ENCODE data around the gene ITLN1. TPM values are rescaled to one million over a fixed set of nuclear protein-coding genes. Genes with fewer than 3 reads are reported as not detected.
"Not testable (repeated sequence)": the region's sequence is repeated elsewhere in the genome, so short reads cannot be mapped to it uniquely, and the experiment has no call there.

Gene ITLN1
- total RNA-seq, 2 donors from 2014 or later = not detected

DNA sequence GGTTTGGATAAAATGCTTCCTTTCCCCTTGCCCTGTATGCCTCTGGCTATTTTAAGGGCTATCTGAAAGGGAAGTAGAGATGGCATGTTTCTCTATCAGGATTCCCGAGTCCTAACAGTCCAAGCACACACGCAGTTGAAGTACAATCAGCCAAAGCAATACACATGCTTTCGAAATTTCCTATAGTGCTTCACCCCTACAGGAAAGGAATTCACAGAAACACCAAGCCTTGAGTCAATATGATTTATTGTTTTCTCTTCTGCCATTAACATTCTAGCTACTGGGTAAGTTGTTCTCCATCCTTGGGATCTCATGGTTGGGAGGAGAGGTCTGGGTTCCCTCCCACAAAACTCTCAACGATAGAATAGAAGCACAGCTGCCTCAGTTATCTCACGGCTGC is 8.7 kb downstream of the ITLN1 start:
- H3K27me3 Mint-ChIP-seq = no peaks in the 10 kb centered on the region
- H3K27ac Mint-ChIP-seq = no peak overlapping the region
- DNase-seq (no peak), ATAC-seq (no peak)
- peaks cover 2% of the 10 kb centered on the region for H3K36me3 Mint-ChIP-seq (ENCODE audit: low read depth)
- H3K4me1 Mint-ChIP-seq = peaks cover 23% of the 10 kb centered on the region
- H3K4me3 Mint-ChIP-seq = no peak overlapping the region
- no peaks in the 10 kb centered on the region for H3K9me3 ChIP-seq (ENCODE audit: control insufficient read depth, low read length, poor library complexity, severe bottlenecking)

DNA sequence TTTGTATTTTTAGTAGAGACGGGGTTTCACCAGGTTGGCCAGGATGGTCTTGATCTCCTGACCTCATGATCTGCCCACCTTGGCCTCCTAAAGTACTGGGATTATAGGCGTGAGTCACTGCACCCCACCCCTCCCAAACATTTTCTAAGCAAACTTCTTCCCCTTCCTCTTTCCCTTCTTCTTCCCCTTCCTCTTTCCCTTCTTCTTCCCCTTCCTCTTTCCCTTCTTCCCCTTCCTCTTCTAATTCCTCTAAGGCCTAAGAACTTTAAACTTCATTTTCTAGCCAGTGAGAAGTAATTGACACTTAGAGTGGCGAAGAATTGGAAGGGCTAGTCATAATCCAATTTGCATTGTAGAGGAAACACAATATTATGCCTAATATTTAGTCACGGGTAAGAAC is 9.4 kb downstream of the ITLN1 start:
- not testable (repeated sequence) for H3K9me3 ChIP-seq (ENCODE audit: control insufficient read depth, low read length, poor library complexity, severe bottlenecking); H3K27ac Mint-ChIP-seq; H3K36me3 Mint-ChIP-seq (ENCODE audit: low read depth); H3K4me3 Mint-ChIP-seq; H3K27me3 Mint-ChIP-seq; DNase-seq; ATAC-seq
- H3K4me1 Mint-ChIP-seq = peaks cover 23% of the 10 kb centered on the region

DNA sequence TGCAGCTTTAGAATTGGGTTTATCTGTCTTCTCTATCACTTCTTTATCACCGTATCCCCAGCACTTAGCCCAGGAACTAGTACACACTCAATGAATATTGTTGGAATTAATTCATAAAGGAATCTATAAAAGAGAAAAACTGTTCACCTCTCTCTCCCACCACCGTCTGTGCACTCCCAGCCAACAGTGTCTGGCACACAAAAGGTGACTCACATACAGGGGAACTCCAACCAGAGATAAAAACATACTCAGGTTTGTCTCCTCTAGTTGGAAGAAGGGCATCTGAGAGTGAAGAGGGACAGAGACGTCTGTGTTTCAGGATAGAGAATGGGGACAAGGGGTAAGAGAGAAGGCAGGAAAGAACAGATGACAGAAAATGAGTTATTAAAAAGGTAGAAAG is 10.0 kb downstream of the ITLN1 start:
- Mint-ChIP-seq H3K4me3 (no peak overlapping the region), H3K27ac (peak overlapping the region; percentile 19), H3K36me3 (ENCODE audit: low read depth) (peaks cover 2% of the 10 kb centered on the region), H3K27me3 (no peaks in the 10 kb centered on the region), H3K4me1 (peaks cover 25% of the 10 kb centered on the region)
- no peak for DNase-seq
- ATAC-seq = no peak
- H3K9me3 ChIP-seq (ENCODE audit: control insufficient read depth, low read length, poor library complexity, severe bottlenecking) = no peaks in the 10 kb centered on the region

DNA sequence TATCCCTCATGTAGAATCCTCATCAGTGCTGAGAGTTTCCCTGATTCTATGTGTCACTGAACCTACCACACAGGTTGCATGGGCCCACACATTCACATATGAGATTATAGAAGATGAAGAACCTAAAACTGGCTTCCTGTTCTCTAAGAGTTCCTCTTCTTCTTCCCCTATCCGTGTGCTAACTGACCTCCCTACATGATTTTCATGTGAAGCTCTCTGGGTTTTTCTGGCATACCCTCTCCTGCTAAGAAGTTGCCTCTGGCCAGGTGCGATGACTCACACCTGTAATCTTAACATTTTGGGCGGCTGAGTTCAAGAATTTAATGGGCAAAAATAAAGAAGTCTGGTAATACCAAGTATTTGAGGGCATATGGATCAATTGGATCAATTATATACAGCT is 16.8 kb downstream of the ITLN1 start:
- Mint-ChIP-seq H3K27ac (peak overlapping the region; percentile 68), H3K4me1 (peaks cover 2% of the 10 kb centered on the region), H3K27me3 (no peaks in the 10 kb centered on the region), H3K36me3 (ENCODE audit: low read depth) (no peaks in the 10 kb centered on the region), H3K4me3 (no peak overlapping the region)
- ATAC-seq (no peak), DNase-seq (no peak)
- no peaks in the 10 kb centered on the region for H3K9me3 ChIP-seq (ENCODE audit: control insufficient read depth, low read length, poor library complexity, severe bottlenecking)

DNA sequence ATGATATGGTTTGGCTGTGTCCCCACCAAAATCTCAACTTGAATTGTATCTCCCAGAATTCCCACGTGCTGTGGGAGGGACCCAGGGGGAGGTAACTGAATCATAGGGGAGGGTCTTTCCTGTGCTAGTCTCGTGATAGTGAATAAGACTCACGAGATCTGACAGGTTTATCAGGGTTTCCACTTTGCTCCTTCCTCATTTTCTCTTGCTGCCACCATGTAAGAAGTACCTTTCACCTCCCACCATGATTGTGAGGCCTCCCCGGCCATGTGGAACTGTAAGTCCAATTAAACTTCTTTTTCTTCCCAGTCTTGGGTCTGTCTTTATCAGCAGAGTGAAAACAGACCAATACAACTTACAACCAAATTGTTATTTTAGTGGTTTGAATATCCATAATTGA is 17.3 kb downstream of the ITLN1 start:
- not testable (repeated sequence) for ATAC-seq; H3K4me1 Mint-ChIP-seq; H3K36me3 Mint-ChIP-seq (ENCODE audit: low read depth); H3K27me3 Mint-ChIP-seq; DNase-seq; H3K9me3 ChIP-seq (ENCODE audit: control insufficient read depth, low read length, poor library complexity, severe bottlenecking); H3K4me3 Mint-ChIP-seq
- peak overlapping the region; percentile 68 for H3K27ac Mint-ChIP-seq

DNA sequence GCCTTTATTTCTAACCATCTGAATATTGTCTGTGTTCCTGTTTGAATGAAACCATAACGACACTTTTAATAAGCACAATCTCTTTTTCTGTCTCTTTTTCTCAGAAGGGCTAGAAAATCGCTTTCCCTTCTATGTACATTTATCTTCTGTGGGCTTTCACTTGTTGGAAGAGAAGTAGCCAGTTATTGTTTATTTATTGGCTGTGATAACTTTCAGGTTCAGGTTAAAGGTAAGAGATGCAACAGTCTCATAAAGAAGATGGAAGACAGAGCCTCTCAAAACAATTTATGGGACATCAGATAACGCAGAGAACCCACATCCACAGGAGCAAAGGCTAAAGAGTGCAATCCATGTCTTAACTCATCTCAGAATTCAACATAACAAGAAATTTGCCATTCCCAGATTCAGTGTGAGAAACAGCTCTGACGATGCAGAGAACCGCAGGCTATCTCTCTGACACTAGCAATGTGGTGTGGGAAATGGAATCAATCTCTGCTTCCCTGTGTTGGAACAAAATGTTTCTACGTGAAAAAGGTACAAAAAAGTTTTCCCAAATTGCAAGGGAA is 18.2 kb downstream of the ITLN1 start:
- Mint-ChIP-seq H3K36me3 (ENCODE audit: low read depth) (no peaks in the 10 kb centered on the region), H3K27me3 (no peaks in the 10 kb centered on the region), H3K27ac (no peak overlapping the region), H3K4me1 (peaks cover 7% of the 10 kb centered on the region), H3K4me3 (no peak overlapping the region)
- ATAC-seq (no peak), DNase-seq (no peak)
- no peaks in the 10 kb centered on the region for H3K9me3 ChIP-seq (ENCODE audit: control insufficient read depth, low read length, poor library complexity, severe bottlenecking)

DNA sequence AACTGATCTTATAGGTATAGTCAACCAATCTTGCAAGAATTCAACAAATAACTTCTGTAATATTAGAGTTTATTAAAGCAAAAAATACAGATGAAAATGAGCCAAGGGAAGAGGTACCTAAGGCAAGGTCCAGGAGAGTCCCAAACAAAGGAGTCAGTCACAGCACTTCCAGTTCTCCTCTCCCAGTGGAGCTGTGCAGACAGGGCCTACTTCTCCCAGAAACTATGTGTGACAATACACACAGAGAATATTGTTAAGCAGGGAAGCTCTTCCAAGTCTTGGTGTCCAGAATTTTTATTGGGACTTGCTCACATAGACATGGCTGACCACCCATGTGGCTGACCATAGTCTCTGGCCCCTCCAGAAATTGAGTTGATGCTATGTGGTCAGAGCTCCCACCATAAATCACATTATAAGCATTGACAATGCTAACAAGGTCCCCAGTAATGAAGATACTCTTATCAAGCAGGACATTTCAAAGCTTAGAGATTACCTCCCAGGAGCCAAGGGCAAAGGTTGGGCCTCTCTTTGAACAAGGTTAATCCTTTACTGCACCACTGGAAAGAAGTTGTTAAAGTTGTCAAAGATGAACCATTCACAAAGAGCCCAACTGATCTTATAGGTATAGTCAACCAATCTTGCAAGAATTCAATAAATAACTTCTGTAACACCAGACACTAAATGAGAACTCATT is 18.8 kb downstream of the ITLN1 start:
- ATAC-seq = no peak
- Mint-ChIP-seq H3K4me3 (no peak overlapping the region), H3K4me1 (peaks cover 7% of the 10 kb centered on the region), H3K36me3 (ENCODE audit: low read depth) (no peaks in the 10 kb centered on the region), H3K27ac (no peak overlapping the region), H3K27me3 (no peaks in the 10 kb centered on the region)
- H3K9me3 ChIP-seq (ENCODE audit: control insufficient read depth, low read length, poor library complexity, severe bottlenecking) = no peaks in the 10 kb centered on the region
- no peak for DNase-seq

DNA sequence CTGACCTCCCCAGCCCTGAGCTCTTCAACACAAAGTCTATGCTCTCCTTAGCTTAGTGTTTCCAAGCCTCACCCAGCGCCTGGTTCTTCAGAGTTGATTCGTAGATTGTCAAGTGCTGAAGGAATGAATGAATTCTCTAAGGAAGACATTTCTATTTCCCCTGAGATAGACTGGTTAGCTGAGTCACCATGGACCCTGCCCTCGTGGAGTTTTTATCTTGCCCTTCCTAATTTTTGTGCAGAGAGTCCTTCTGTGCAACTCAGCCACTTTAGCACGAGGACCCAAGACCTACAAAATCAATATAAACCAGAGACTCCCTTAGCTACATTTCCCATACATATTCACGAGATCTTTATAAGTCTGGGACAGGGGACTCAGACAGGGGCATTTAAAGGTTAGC is 19.6 kb downstream of the ITLN1 start:
- no peaks in the 10 kb centered on the region for H3K27me3 Mint-ChIP-seq
- H3K4me3 Mint-ChIP-seq = no peak overlapping the region
- H3K4me1 Mint-ChIP-seq = peaks cover 11% of the 10 kb centered on the region
- DNase-seq (no peak), ATAC-seq (no peak)
- H3K27ac Mint-ChIP-seq = no peak overlapping the region
- no peaks in the 10 kb centered on the region for H3K36me3 Mint-ChIP-seq (ENCODE audit: low read depth)
- H3K9me3 ChIP-seq (ENCODE audit: control insufficient read depth, low read length, poor library complexity, severe bottlenecking) = no peaks in the 10 kb centered on the region

DNA sequence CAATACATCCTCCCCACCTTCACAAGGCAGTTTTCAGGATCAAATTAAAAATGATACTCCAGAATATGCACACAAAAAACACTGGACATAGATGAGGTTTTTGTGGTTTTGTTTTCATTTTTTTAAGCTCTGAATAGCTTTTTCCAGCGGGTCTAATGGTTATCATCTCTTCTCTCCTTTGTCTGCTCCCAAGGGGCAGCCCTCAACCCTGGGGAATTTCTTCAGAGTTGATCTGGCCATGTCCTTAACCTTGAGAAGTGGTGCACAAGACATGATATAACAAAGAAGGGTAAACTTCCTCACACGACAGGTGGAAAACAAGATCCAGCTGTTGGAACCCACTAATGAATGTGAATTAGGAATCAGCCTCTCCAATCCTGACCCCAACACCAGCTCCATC is 20.8 kb downstream of the ITLN1 start:
- Mint-ChIP-seq H3K4me3 (no peak overlapping the region), H3K27me3 (no peaks in the 10 kb centered on the region), H3K4me1 (peaks cover 9% of the 10 kb centered on the region), H3K36me3 (ENCODE audit: low read depth) (no peaks in the 10 kb centered on the region), H3K27ac (peak overlapping the region; percentile 70)
- ATAC-seq = no peak
- no peak for DNase-seq
- no peaks in the 10 kb centered on the region for H3K9me3 ChIP-seq (ENCODE audit: control insufficient read depth, low read length, poor library complexity, severe bottlenecking)

DNA sequence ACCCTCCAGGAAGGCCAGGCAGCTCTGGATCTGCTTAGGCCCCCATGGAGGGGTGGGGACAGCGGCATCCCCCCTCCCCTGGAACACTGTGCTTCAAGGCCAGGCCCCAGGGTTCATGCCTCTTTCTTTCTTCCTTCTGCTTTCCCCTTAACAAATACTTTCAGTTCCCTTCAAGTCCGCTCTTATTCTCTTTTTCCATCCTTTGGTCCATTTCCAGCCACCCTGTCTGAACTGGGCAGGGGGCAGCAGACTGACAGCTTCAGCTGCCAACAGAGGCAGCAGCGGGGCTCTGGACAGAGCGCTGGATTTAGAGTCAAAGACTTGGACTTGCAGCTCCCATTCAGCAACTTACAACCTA is 21.2 kb downstream of the ITLN1 start:
- DNase-seq (no peak), ATAC-seq (no peak)
- Mint-ChIP-seq H3K4me1 (peaks cover 9% of the 10 kb centered on the region), H3K4me3 (no peak overlapping the region), H3K36me3 (ENCODE audit: low read depth) (no peaks in the 10 kb centered on the region), H3K27ac (peak overlapping the region; percentile 70), H3K27me3 (no peaks in the 10 kb centered on the region)
- H3K9me3 ChIP-seq (ENCODE audit: control insufficient read depth, low read length, poor library complexity, severe bottlenecking) = no peaks in the 10 kb centered on the region

DNA sequence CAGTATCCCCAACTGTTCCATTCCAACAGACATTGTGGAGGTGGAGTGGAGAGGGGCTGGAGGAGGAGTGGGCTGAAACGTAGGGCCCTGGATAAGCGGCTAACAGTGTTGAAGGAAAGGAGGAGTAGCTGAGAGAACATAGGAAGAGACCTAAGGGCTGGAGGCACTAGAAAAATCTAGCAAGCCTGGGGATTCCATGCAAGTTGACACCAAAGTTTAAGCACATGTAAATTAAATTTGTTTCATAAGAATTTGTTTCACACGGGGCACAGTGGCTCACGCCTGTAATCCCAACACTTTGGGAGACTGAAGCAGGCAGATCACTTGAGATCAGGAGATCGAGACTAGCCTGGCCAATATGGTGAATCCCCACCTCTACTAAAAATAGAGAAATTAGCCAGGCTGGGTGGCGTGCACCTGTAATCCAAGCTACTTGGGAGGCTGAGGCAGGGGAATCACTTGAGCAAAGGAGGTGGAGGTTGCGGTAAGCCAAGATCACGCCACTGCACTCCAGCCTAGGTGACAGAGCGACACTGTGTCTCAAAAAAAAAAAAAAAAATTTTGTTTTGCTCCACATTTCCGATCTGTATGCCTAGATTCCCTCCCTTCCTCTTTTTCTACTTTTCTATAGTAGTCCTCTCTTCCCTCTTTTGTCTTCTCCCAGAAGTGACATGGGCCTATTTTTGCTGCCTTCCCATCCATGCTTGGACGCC is 21.8 kb downstream of the ITLN1 start:
- DNase-seq = no peak
- ATAC-seq = no peak
- no peaks in the 10 kb centered on the region for H3K27me3 Mint-ChIP-seq
- H3K36me3 Mint-ChIP-seq (ENCODE audit: low read depth) = no peaks in the 10 kb centered on the region
- peak overlapping the region; percentile 45 for H3K27ac Mint-ChIP-seq
- H3K9me3 ChIP-seq (ENCODE audit: control insufficient read depth, low read length, poor library complexity, severe bottlenecking) = no peaks in the 10 kb centered on the region
- no peak overlapping the region for H3K4me3 Mint-ChIP-seq
- peaks cover 9% of the 10 kb centered on the region for H3K4me1 Mint-ChIP-seq

DNA sequence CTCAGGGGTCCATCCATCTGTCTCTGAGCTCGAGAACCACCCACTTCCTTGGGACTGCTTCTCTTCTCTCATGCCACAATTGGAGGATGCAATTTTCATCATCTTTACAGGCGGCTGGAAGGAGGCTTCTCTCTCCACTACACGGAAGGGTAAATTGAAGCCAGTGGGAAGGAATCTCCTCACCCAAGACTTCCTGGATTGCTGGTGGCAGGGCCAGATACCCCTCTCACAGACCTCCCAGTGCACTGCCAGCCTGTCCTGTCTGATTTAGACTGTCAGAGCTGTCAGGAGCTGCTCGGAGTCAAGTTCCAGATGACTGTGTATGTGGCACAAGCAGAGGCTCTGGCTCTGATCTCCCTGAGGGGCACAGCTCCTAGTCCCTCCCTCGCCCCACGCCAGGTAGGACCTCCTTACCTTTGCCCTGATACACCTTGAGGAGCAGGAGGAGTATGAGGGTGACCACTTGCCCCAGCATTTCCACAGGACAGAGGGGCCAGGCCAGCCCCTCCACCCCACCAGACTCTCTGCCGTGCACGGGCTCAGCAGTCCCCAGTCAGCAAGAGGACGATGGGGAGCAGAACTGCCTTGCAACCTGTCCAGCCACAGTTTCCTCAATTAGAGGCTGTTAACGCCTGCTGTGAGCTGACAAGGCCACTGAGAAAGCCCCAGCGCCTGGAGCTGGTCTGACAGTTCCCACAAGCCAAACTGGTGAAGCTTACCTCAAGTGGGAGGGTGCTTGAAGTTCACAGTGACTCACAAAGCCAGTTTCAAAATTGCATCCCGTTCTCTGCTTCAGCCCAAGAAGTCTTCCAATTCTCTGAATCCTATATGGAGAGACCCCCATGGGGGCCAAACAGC is 22.5 kb downstream of the ITLN1 start, which contains the start of gene CD244:
TSS of gene CD244 (minus strand) at position 685 of the 858 bp plus-strand sequence. CDS start at position 475, 210 bp downstream.
- ATAC-seq (peak; percentile 92), DNase-seq (no peak)
- no peaks in the 10 kb centered on the region for H3K9me3 ChIP-seq (ENCODE audit: control insufficient read depth, low read length, poor library complexity, severe bottlenecking)
- Mint-ChIP-seq H3K27ac (peak within 1 kb of the TSS; percentile 45), H3K36me3 (ENCODE audit: low read depth) (no peaks in the 10 kb centered on the region), H3K27me3 (no peaks in the 10 kb centered on the region), H3K4me1 (peaks cover 9% of the 10 kb centered on the region), H3K4me3 (peak within 1 kb of the TSS; percentile 43)

DNA sequence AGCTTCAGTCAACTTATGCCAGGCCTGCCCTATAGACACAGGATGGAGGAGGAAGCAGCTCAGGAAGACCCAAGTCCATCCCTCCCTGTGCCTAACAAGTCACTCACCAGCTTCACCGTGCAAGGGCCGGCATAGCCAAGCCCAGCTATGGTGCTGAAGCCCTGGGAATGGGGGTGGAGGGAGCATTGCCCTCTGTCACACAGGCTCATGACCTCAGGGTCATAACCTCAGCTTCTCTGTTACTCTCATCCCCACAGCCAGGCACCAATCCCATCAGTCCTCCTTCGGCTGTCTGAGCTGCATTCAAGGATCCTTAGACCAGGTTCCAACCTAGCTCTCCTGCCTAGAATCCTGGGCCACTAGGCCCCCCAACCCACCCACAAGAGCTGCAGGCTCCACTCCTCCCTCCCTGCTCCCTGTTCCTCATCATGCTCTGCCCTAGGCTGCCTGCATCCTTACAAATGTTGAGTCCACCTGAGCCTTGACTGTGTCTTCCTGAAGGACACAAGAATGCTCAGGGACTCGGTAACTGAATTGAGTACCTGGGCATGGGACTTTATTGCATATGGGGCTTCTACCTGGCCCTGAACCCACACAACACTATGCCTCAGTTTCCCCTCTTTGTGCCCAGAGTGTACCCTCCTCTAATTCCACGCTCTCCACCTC is 24.0 kb downstream of the ITLN1 start:
- Mint-ChIP-seq H3K27me3 (no peaks in the 10 kb centered on the region), H3K36me3 (ENCODE audit: low read depth) (no peaks in the 10 kb centered on the region), H3K4me1 (peaks cover 9% of the 10 kb centered on the region), H3K4me3 (no peak overlapping the region), H3K27ac (no peak overlapping the region)
- no peaks in the 10 kb centered on the region for H3K9me3 ChIP-seq (ENCODE audit: control insufficient read depth, low read length, poor library complexity, severe bottlenecking)
- DNase-seq (no peak), ATAC-seq (no peak)

All from T-helper 17 cell (primary cell).